ENCODE data around the gene EDEM3.

The EDEM3 gene

DNA sequence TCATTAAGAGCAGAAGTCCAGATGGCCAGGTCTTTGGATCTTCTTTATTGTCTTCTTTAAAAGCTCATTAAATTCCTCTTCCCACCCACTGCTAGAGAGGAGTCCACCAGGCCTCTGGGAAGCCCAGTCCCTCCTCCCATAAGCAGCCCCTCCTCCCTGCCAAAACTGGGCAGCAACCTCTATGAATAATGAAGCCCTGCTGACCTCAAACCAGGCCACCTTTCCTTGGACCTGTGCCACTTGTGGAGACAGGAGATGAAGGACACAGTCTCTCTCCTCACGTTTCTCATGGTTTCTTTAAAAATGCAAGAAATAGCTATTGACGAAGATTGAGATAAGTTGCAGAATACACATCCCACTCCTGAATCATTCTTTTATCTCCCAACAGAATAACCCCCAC lies 112.8 kb downstream of the EDEM3 start:
- Histone ChIP-seq H3K14ac (ENCODE audit: low read length) (no peak overlapping the region), H2AK5ac (ENCODE audit: low read length) (no peak overlapping the region), H4K91ac (ENCODE audit: low read depth, low read length) (no peak overlapping the region), H3K27me3 (ENCODE audit: insufficient read depth, low read length) (no peaks in the 10 kb centered on the region), H2AFZ (ENCODE audit: insufficient read depth, low read length, poor library complexity) (no peak overlapping the region), H2BK5ac (ENCODE audit: low read depth, low read length, poor library complexity) (no peak overlapping the region), H3K9ac (ENCODE audit: low read length) (no peak overlapping the region), H2BK12ac (ENCODE audit: low read length) (no peak overlapping the region), H3K27ac (ENCODE audit: low read depth, low read length) (no peak overlapping the region), H3K79me2 (ENCODE audit: control insufficient read depth, insufficient read depth, low read length, poor library complexity) (no peaks in the 10 kb centered on the region), H3K4me3 (ENCODE audit: low read depth, low read length) (no peak overlapping the region), H3K23ac (ENCODE audit: low read length) (no peak overlapping the region), H3K79me1 (ENCODE audit: low read length) (no peaks in the 10 kb centered on the region), H4K8ac (ENCODE audit: low read depth, low read length) (no peak overlapping the region), H3K4me2 (ENCODE audit: low read length) (no peak overlapping the region), H3K4me1 (ENCODE audit: control insufficient read depth in 1 of 2, insufficient read depth in 2 of 2, low read length in 2 of 2) (no peaks in the 10 kb centered on the region), H2BK120ac (ENCODE audit: insufficient read depth, low read length, poor library complexity) (no peak overlapping the region), H3K4ac (ENCODE audit: low read depth, low read length) (no peak overlapping the region), H3K18ac (ENCODE audit: low read length) (no peak overlapping the region), H4K12ac (ENCODE audit: low read depth, low read length) (no peak overlapping the region), H3K9me3 (ENCODE audit: insufficient read depth, low read depth, low read length) (no peaks in the 10 kb centered on the region), H3K36me3 (ENCODE audit: control insufficient read depth in 1 of 2, insufficient read depth in 2 of 2, low read length in 2 of 2) (no peaks in the 10 kb centered on the region)
- no peak for DNase-seq
- no CpG with 5 or more reads among the region's 2 CpGs for WGBS (ENCODE audit: extremely low coverage, insufficient coverage, insufficient read length)

GRCh38 chr1:184640505-184640904 lies 114.2 kb downstream of the EDEM3 start:
- Histone ChIP-seq H3K18ac (ENCODE audit: low read length) (no peak overlapping the region), H3K36me3 (ENCODE audit: control insufficient read depth in 1 of 2, insufficient read depth in 2 of 2, low read length in 2 of 2) (no peaks in the 10 kb centered on the region), H3K27me3 (ENCODE audit: insufficient read depth, low read length) (no peaks in the 10 kb centered on the region), H3K79me2 (ENCODE audit: control insufficient read depth, insufficient read depth, low read length, poor library complexity) (no peaks in the 10 kb centered on the region), H3K4me3 (ENCODE audit: low read depth, low read length) (peak overlapping the region; percentile 35), H3K79me1 (ENCODE audit: low read length) (peaks cover 3% of the 10 kb centered on the region), H3K14ac (ENCODE audit: low read length) (no peak overlapping the region), H2AK5ac (ENCODE audit: low read length) (no peak overlapping the region), H2BK12ac (ENCODE audit: low read length) (no peak overlapping the region), H3K23ac (ENCODE audit: low read length) (no peak overlapping the region), H4K91ac (ENCODE audit: low read depth, low read length) (no peak overlapping the region), H3K9ac (ENCODE audit: low read length) (no peak overlapping the region), H3K9me3 (ENCODE audit: insufficient read depth, low read depth, low read length) (no peaks in the 10 kb centered on the region), H4K8ac (ENCODE audit: low read depth, low read length) (no peak overlapping the region), H3K4me2 (ENCODE audit: low read length) (no peak overlapping the region), H3K27ac (ENCODE audit: low read depth, low read length) (no peak overlapping the region), H3K4me1 (ENCODE audit: control insufficient read depth in 1 of 2, insufficient read depth in 2 of 2, low read length in 2 of 2) (peaks cover 4% of the 10 kb centered on the region in 2 experiments), H2AFZ (ENCODE audit: insufficient read depth, low read length, poor library complexity) (no peak overlapping the region), H2BK120ac (ENCODE audit: insufficient read depth, low read length, poor library complexity) (no peak overlapping the region), H3K4ac (ENCODE audit: low read depth, low read length) (no peak overlapping the region), H2BK5ac (ENCODE audit: low read depth, low read length, poor library complexity) (no peak overlapping the region), H4K12ac (ENCODE audit: low read depth, low read length) (no peak overlapping the region)
- no peak for DNase-seq
- WGBS (ENCODE audit: extremely low coverage, insufficient coverage, insufficient read length), result no CpG with 5 or more reads among the region's 3 CpGs
